Dedifferentiated amniotic fluid mesenchymal stem cell (primary cell): ENCODE results near the gene FRMPD1.
A peak's percentile ranks its signal among the peaks of the same experiment; 100 is the strongest.
"Not testable (repeated sequence)": the region's sequence is repeated elsewhere in the genome, so short reads cannot be mapped to it uniquely, and the experiment has no call there.

Source experiments
- DNase-seq: peaks from one replicate; pipeline ENCODE4 v3.0.0-alpha.2; 2016; ENCODE audit errors: extremely low spot score

The FRMPD1 gene

DNA sequence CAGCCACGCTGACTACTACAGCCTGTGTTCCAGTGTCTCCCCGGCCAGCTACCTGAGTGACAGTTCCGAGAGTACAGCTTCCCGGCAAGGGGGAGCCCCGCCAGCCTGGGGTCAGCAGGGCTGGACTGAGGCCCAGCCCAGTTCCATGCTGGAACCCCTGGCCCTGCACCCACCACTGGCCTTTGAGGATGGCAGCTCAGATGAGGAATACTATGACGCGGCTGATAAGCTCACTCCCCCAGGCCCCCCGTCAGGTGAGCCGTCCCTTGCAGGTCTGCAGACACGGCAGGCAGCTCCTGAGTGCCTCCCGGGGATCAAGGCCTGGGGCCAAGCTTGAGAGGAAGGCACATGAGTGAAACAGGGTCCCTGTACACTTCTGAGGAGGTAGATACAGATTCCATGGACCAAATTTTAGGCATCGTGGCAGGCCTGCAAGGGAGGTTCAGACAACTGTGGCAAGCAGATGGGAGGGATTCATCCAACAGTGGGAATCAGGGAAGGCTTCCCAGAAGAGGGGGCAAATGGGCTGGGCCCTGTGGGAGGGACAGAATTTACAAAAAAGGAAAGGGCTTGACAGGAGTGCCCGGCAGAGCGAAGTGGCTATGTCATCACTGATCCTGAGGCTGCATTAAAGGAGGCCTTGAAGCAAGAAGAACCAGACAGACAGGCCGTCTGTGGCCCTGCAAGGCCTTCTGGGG lies 90.0 kb downstream of the FRMPD1 start:
- no peak for DNase-seq

- no peak for DNase-seq
Measured at GRCh38 chr9:37745970-37746369, 95.2 kb downstream of the FRMPD1 start.

DNA sequence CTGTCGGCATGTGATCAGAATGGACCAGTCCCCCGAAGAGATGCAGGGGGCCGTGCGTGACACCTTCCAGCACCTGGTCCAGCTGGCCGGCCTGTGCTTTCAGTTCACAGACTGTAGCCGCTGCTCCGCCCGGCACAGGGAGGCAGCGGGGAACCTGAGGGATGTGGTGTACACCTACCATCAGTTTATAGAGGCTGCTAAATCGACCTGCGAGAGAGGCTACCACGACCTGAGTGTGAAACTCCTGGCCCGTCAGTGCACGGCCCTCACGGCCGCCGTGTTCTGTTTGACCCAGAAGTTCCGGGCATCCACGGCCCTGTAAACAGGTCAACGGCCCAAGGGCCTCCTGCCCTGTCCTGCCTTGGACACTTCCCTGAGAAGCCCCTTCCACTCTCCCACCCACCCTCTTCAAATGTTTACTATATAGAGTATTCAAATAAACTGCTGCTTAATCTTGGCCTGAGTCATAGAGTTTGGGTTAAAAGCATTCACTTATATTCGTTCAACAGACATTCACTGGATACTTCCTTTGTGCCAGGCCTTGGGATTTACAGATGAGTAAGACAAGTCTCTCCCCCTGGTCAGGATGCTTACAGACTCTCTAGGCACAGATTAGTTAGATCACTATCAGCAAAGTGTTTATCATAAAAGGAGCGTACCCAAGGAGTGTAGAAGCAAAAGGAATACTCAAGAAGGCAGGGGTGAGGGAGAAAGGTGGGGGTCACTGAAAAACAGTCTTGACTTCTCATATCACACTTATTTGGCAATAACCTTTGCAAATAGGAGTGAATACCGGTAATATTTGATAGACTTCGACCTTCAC lies 95.9 kb downstream of the FRMPD1 start:
- no peak for DNase-seq

DNA sequence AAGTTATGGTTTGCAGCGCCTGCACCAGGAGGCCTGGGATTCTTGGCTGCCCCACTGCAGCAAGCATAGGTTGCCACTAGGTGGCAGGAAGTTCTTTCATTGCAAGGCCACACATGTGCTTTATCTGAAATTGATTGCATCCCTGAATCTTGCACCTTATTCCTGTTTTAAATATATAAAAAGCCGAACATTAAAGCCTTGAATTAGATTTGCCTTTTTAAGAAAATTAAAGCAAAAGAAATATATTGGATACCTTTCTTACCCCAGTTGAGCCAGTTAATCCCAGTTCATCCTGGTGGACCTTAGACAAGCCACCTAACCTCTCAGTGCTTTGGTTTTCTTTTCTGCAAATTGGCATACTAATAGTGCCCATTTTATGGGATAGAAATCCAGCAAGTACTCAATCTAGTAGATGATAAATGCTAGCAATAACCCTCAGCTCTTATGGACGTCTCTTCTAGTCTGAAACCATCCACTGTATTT lies 96.6 kb downstream of the FRMPD1 start:
- peak; percentile 53 for DNase-seq

GRCh38 chr9:37749129-37749528 lies 98.4 kb downstream of the FRMPD1 start:
- DNase-seq = no peak

DNA sequence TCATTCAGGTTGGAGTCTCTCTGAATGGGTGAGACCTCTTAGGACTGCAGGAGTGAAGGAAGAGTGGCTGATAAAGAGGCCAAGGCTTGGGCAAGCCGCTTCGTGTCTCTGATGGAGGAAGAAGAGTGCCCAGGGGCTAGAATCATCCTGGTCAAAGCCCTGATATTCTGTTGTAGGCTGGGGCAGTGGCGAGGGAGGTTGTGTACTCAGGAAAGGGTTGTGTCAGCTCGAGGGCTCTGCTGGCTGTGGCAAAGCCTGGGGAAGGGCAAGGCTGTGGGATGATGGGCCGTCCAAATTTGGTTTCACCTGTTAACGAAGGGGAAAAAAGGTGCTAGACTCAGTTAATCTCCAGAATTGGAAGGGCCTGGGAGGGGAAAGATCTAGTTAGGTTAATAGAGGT lies 100.4 kb downstream of the FRMPD1 start:
- DNase-seq = no peak

GRCh38 chr9:37751704-37752103 lies 101.0 kb downstream of the FRMPD1 start:
- DNase-seq = not testable (repeated sequence)

- not testable (repeated sequence) for DNase-seq
Measured at GRCh38 chr9:37752112-37752511, 101.4 kb downstream of the FRMPD1 start.

DNA sequence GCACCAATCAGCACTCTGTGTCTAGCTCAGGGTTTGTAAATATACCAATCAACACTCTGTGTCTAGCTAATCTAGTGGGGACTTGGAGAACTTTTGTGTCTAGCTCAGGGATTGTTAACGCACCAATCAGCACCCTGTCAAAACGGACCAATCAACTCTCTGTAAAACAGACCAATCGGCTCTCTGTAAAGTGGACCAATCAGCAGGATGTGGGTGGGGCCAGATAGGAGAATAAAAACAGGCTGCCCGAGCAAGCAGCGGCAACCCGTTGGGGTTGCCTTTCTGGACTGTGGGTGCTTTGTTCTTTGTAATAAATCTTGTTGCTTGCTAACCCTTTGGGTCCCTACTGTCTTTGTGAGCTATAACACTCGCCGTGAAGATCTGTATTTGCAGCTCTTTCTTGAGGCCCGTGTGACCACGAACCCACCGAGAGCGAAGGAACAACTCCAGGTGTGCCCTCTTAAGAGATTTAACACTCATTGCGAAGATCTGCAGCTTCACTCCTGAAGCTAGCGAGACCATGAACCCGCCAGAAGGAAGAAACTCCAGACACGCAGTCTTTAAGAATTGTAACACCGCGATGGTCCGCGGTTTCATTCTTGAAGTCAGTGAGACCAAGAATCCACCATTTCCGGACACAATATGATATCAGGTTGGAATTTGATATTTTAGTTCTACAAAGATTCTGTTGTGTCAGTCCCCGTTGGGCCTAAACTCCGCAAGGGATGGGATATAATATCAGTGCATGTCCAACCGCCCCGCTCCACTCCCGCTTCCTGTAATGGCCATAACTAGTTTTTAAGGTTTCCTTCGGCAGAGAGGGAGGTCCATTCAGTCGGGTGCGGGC lies 102.1 kb downstream of the FRMPD1 start:
- no peak for DNase-seq

DNA sequence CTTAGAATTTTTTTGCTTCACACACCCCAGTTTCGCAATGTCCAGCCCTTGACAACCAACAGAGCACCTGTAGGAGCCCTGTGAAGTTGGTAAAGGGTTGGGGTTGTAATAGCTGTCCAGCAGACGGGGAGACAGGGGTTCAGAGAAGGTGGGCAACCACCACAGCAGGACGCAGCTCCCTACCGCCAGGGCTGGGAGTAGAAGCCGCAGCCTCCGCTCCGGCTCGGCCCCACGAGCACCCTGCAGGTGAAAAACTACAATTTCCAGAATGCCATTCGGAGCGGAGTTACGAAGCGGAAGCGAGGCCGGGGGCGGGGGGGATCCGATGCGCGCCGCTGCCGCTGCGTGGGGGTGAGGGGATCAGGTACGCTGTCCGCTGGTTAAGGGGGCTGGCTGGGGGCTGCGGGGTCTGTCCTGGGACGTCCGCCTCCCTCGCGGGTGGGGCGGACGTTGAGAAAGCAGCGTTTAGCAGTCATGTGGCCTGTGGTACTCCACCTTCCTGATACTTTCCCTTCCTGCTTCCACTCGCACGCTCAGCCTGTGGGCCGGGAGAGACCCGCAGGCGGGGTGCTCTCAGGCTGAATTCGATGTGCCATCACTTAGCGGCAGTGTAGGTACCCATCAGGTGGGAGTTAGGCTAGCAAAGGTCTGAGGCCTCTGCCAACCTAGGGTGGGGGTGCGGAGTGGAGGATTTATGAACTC lies 102.9 kb downstream of the FRMPD1 start, which contains the start of gene TRMT10B:
TSS of gene TRMT10B (plus strand) at position 317 of the 702 bp plus-strand sequence. CDS start 8,127 bp downstream, outside the sequence.
- DNase-seq = peak; percentile 33

DNA sequence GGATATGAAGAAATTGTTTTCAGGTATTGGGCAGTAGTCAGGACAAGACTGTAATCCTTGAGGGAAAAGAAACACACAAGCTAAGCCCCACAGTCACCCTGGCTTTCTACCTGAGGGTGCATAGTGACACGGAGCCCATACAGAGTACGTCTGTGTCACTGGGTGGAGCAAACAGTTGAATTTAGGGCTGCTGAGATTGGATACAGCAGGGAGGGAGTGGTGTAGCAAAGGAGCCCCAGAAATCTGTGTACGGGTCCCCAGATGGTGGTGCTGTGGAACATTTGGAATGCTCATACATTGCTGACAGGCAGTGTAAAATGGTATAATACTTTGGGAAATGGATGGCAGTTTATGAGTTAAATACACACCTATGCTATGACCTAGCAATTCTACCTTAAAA lies 108.0 kb downstream of the FRMPD1 start:
- DNase-seq = no peak

- DNase-seq = no peak
Measured at GRCh38 chr9:37760416-37761161, 109.8 kb downstream of the FRMPD1 start.

GRCh38 chr9:37761511-37761910 lies 110.8 kb downstream of the FRMPD1 start:
- peak; percentile 19 for DNase-seq

DNA sequence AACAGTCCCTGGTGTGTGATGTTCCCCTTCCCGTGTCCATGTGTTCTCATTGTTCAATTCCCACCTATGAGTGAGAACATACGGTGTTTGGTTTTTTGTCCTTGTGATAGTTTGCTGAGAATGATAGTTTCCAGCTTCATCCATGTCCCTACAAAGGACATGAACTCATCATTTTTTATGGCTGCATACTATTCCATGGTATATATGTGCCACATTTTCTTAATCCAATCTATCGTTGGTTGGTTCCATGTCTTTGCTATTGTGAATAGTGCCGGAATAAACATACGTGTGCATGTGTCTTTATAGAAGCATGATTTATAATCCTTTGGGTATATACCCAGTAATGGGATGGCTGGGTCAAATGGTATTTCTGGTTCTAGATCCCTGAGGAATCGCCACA lies 114.5 kb downstream of the FRMPD1 start:
- not testable (repeated sequence) for DNase-seq

DNA sequence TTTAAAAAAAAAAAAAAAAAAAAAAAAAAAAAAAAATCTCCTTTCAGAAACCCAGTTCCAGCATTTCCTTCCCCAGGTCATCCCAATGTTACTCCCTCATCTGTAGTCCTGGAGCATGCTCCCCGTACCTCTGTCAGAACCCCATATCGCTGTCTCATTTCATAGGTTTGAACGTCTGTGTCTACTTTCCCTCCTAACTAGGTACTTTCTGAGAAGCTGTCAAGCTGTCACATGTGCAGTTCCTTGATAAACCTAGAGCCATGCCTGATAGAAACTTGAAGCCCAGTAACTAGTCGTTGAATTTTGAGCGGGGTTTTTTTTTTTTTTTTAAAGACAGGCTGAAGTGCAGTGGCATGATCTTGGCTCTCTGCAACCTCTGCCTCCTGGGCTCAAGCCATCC lies 118.6 kb downstream of the FRMPD1 start:
- DNase-seq = no peak

DNA sequence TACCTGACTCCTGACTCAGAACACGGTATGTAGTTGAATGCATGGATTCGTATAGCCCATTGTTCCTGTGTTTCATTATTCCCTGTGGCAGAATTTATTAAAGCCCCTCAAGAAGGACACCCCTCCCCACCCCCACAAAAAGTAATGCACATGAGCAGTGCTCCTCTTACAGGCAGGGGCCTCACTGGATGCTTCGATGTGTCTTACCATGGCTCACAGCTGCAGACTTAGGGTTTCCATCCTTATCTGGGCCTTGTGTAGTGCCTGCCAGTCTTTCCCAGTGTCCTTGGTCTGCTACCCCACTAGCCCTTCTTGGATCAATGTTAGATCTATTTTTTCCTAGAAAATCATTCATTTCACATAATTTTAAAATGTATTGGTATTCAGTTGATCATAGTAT lies 119.2 kb downstream of the FRMPD1 start:
- no peak for DNase-seq

GRCh38 chr9:37775216-37775919 lies 124.6 kb downstream of the FRMPD1 start:
- no peak for DNase-seq

DNA sequence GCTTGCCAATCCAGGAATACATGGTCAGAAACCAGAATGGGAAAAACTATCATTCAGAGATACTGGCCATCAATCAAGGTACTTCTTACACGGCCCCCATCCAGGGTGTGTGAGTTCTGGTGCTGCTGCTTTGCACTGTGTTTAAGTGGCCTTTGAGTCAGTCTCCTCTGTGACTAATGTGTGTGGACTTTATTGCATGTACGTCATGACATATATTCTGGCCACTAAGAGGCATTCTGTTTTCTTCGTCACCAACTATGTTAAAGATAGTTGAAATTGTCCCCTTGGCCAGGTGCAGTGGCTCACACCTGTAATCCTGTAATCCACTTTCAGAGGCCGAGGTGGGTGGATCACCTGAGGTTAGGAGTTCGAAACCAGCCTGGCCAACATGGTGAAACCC lies 125.6 kb downstream of the FRMPD1 start:
- no peak for DNase-seq

GRCh38 chr9:37778534-37778933 lies 127.8 kb downstream of the FRMPD1 start:
- no peak for DNase-seq

DNA sequence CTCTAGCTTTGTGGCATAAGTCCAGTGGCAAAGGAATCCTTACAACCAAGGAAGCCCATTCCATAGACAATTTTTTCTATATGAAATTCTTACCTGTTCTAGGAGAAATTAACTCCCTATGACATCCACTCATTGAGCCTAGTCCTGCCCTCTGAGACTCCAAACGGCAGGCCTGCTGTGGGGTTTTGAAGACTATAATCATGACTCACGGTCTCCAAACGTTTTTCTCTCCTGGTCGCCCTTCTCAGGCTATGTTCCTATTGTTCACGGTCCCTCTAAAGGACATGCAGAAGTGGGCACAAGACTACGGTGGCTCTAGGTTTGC lies 133.5 kb downstream of the FRMPD1 start:
- DNase-seq = no peak
